SW480 (cell line): ENCODE results near the gene MNT.

ENCODE experiments used
- DNase-seq: peaks from one replicate; pipeline ENCODE4 v3.0.0-alpha.2; 2016; ENCODE audit warnings: low spot score

The MNT gene

GRCh38 chr17:2416010-2416734, 15.3 kb upstream of the MNT start:
- DNase-seq = peak; percentile 63

GRCh38 chr17:2415081-2415480, 14.2 kb upstream of the MNT start:
- no peak for DNase-seq

- no peak for DNase-seq
Measured at GRCh38 chr17:2414446-2415064, 13.7 kb upstream of the MNT start.

- DNase-seq = no peak
Measured at GRCh38 chr17:2412561-2413021, 11.7 kb upstream of the MNT start.

- no peak for DNase-seq
Measured at GRCh38 chr17:2410951-2411350, 10.1 kb upstream of the MNT start.

- DNase-seq = peak; percentile 92
Measured at GRCh38 chr17:2406903-2407790, 6.3 kb upstream of the MNT start.

GRCh38 chr17:2406271-2406902, 5.5 kb upstream of the MNT start:
- no peak for DNase-seq

GRCh38 chr17:2405247-2405926, 4.5 kb upstream of the MNT start:
- DNase-seq = no peak

GRCh38 chr17:2403044-2403443, 2.2 kb upstream of the MNT start:
- no peak for DNase-seq

- DNase-seq = no peak
Measured at GRCh38 chr17:2402544-2402943, 1.7 kb upstream of the MNT start.

- peak; percentile 99 for DNase-seq
Measured at GRCh38 chr17:2401426-2402221, 764 bp upstream of the MNT start.

GRCh38 chr17:2400474-2400866, 390 bp downstream of the MNT start:
- peak; percentile 70 for DNase-seq

- DNase-seq = peak; percentile 91
Measured at GRCh38 chr17:2399572-2400473, 1.0 kb downstream of the MNT start.

GRCh38 chr17:2398655-2399571, 1.9 kb downstream of the MNT start:
- peak; percentile 86 for DNase-seq

- DNase-seq = no peak
Measured at GRCh38 chr17:2398182-2398581, 2.7 kb downstream of the MNT start.

- DNase-seq = no peak
Measured at GRCh38 chr17:2397247-2398171, 3.4 kb downstream of the MNT start.

- DNase-seq = peak; percentile 91
Measured at GRCh38 chr17:2396568-2397246, 4.2 kb downstream of the MNT start.
